SU-DHL-6 (cell line): ENCODE results near the gene CR2.

Experiments used
- H2AFZ ChIP-seq: fragments of 200-600 bp; sonication (generic); 2 replicates; pipeline ENCODE4 v1.6.1; 2014; ENCODE audit warnings: low read depth, mild to moderate bottlenecking, moderate library complexity, mixed read lengths, antibody characterized with exemption, low read length; ENCODE audit not compliant: severe bottlenecking
- H3F3A ChIP-seq: fragments of 200-600 bp; shearing (Covaris generic); 2 replicates; pipeline ENCODE4 v1.6.0; 2016; ENCODE audit warnings: antibody characterized with exemption, mild to moderate bottlenecking; ENCODE audit not compliant: insufficient read depth
- H3K27ac ChIP-seq: fragments of 200-600 bp; sonication (generic); 2 replicates; pipeline ENCODE4 v1.5.1; 2016; ENCODE audit warnings: low read depth, mild to moderate bottlenecking, low read length, moderate library complexity, mixed read lengths
- H3K27me3 ChIP-seq: fragments of 200-600 bp; sonication (generic), shearing (Covaris generic); 2 replicates; pipeline ENCODE4 v1.6.0; 2014; ENCODE audit warnings: mild to moderate bottlenecking, low read length
- H3K36me3 ChIP-seq: fragments of 200-600 bp; sonication (generic); 2 replicates; pipeline ENCODE4 v1.6.1; 2014; ENCODE audit warnings: mild to moderate bottlenecking, low read length, mixed read lengths
- H3K4me2 ChIP-seq: fragments of 300-600, 200-600 bp; shearing (Covaris generic), sonication (generic); 2 replicates; pipeline ENCODE4 v1.6.0; 2014; ENCODE audit warnings: low read length, low read depth, mild to moderate bottlenecking; ENCODE audit not compliant: poor library complexity, severe bottlenecking
- H3K4me3 ChIP-seq: fragments of 200-600 bp; sonication (generic); 2 replicates; pipeline ENCODE4 v1.5.1; 2014; ENCODE audit warnings: antibody characterized with exemption, low read length, mild to moderate bottlenecking, mixed read lengths; ENCODE audit not compliant: insufficient read depth, poor library complexity, severe bottlenecking
- H3K79me2 ChIP-seq: fragments of 200-600 bp; sonication (generic); 2 replicates; pipeline ENCODE4 v1.6.1; 2014; ENCODE audit warnings: mild to moderate bottlenecking, low read length, moderate library complexity; ENCODE audit not compliant: insufficient read depth
- H3K9ac ChIP-seq: fragments of 200-600 bp; sonication (generic); 2 replicates; pipeline ENCODE4 v1.7.0; 2014; ENCODE audit warnings: mild to moderate bottlenecking, low read length
- H3K9me2 ChIP-seq: fragments of 200-600 bp; sonication (generic); replicated peaks from 2 replicates; pipeline ENCODE4 v1.6.1; 2014; ENCODE audit warnings: low read length; ENCODE audit not compliant: insufficient read depth
- H3K9me3 ChIP-seq: fragments of 200-600 bp; sonication (generic); 2 replicates; pipeline ENCODE4 v1.6.1; 2014; ENCODE audit warnings: low read length, mixed read lengths; ENCODE audit not compliant: insufficient read depth
- H4K20me1 ChIP-seq: fragments of 200-600 bp; sonication (generic); 2 replicates; pipeline ENCODE4 v1.6.1; 2014; ENCODE audit warnings: low read depth, mild to moderate bottlenecking, antibody characterized with exemption, low read length, moderate library complexity, mixed read lengths
- EZH2phosphoT487 ChIP-seq: fragments of 200-600 bp; sonication (generic), shearing (Covaris generic); conservative IDR thresholded peaks from 2 replicates; pipeline ENCODE4 v1.6.1; 2018; ENCODE audit warnings: mild to moderate bottlenecking, antibody characterized with exemption, low read length, moderate library complexity, mixed read lengths
- TF ChIP-seq, protein P1 (sequence below): fragments of 200-600 bp; sonication (generic); IDR thresholded peaks from one replicate; pipeline ENCODE4 v1.5.1; 2017; ENCODE audit warnings: antibody characterized with exemption, mild to moderate bottlenecking, low read length, moderate library complexity; ENCODE audit not compliant: insufficient read depth, poor library complexity, severe bottlenecking

CR2 gene

DNA sequence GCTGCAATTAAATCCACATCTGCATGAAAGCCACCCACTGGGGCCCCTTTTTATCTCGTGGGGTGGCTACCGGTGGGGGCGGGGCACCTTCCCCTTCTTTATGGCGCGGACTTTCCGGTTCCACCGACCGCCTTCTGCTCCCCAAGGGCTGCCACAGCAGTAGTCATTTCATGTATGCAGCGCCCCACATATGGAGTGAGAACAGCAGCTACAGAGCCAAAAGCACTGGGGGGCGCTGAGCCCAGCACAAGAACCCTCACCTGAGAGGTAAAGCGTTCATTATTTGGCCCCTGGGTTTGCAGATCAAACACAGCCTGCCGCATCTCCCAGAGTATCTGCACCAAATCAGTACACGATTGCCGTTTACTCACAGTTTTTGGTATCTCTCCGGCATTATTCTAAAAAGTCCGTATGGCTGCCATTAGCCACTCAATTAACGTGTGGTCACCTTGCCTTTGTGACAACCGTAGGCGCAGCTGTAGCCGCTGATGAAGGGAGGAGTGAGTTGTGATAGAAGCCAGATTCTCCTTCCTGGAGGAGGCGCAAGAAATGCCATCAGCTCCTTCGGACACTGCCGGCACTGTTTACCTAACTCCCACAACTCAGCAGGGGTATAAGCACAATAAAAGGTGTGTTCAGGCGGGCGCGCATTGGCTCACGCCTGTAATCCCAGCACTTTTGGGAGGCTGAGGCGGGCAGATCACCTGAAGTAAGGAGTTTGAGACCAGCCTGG is 30.4 kb upstream of the CR2 start:
- no peaks in the 10 kb centered on the region for H3K27me3 ChIP-seq
- H3K9me2 ChIP-seq = no peaks in the 10 kb centered on the region
- no peaks in the 10 kb centered on the region for H3K36me3 ChIP-seq
- H3K4me3 ChIP-seq = no peak overlapping the region
- no peak for TF ChIP-seq EZH2phosphoT487
- TF ChIP-seq, protein P1, sequence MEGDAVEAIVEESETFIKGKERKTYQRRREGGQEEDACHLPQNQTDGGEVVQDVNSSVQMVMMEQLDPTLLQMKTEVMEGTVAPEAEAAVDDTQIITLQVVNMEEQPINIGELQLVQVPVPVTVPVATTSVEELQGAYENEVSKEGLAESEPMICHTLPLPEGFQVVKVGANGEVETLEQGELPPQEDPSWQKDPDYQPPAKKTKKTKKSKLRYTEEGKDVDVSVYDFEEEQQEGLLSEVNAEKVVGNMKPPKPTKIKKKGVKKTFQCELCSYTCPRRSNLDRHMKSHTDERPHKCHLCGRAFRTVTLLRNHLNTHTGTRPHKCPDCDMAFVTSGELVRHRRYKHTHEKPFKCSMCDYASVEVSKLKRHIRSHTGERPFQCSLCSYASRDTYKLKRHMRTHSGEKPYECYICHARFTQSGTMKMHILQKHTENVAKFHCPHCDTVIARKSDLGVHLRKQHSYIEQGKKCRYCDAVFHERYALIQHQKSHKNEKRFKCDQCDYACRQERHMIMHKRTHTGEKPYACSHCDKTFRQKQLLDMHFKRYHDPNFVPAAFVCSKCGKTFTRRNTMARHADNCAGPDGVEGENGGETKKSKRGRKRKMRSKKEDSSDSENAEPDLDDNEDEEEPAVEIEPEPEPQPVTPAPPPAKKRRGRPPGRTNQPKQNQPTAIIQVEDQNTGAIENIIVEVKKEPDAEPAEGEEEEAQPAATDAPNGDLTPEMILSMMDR = no peak
- H3K27ac ChIP-seq = no peak overlapping the region
- H3K9me3 ChIP-seq = no peaks in the 10 kb centered on the region
- H3K4me2 ChIP-seq = no peak overlapping the region
- no peaks in the 10 kb centered on the region for H3F3A ChIP-seq
- no peaks in the 10 kb centered on the region for H4K20me1 ChIP-seq
- H2AFZ ChIP-seq = no peak overlapping the region
- no peak overlapping the region for H3K9ac ChIP-seq
- H3K79me2 ChIP-seq = no peaks in the 10 kb centered on the region

DNA sequence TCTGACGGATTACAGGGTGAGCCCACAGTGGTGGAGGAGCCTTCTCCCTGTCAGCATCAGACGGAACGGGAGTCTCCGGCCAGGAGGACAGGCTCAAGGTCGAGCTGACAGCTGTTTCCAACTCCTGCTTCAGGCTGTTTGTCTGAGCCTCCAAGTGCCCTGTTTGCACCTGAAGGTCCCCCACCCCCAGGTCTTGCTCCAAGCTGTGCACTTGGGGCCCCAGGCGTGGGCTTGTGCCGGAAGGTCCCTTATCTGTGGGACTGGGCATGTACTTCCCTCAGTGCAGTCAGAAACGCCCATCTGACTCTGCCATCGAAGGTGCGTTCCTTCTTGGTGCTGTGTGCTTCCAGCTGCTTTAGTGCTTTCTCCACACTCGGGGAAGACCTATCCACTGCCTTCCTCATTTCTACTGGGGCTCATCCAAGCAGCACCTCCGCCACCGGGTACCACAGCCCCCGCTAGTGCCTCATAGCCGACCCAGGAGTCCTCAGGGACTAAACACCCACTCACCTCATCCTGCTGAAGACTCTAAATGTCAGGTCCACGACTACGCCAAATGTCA is 29.5 kb upstream of the CR2 start:
- Histone ChIP-seq H3K36me3 (no peaks in the 10 kb centered on the region), H3K4me2 (no peak overlapping the region), H2AFZ (no peak overlapping the region), H3K4me3 (no peak overlapping the region), H3K27ac (no peak overlapping the region), H3K9me2 (no peaks in the 10 kb centered on the region), H3F3A (no peaks in the 10 kb centered on the region), H3K9me3 (no peaks in the 10 kb centered on the region), H3K27me3 (no peaks in the 10 kb centered on the region), H4K20me1 (no peaks in the 10 kb centered on the region), H3K9ac (no peak overlapping the region), H3K79me2 (no peaks in the 10 kb centered on the region)
- TF ChIP-seq EZH2phosphoT487 = no peak
- TF ChIP-seq, protein P1 = no peak

DNA sequence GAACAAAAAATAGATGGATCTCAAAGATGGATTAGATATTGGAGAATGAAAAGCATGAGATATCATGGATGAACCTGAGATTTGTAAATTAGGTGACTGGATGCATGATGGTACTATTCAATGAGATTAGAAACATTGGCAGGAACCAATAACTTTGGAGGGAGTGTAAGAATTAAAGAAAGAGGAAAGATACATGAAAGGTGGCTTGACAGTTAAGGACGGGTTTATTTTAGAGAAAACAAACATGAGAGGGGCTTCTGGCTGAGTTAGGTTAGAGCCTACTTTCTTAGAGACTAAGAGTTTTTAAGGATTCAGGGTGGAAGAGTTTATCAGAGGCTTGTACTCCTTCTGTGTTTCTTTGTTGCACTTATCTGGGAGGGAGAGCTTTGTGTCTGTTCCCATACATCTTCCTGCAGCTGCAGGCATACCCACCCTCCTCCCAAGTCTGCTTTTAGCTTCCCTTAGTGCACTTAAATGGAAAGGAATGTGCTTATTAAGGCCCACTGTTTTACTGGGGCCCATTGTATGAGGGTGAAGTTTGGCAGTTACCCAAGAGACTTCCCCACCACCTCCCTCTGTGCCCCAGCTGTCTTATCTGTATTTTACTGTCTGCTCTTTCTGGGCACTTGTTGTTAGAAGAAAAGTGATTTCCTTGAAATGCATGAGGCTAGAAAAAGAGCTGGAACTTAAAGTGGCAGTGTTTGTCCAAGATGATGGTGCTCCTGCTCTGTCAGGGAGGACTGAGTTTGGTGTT is 26.1 kb upstream of the CR2 start:
- H3K27me3 ChIP-seq = no peaks in the 10 kb centered on the region
- no peak overlapping the region for H3K4me2 ChIP-seq
- no peak overlapping the region for H3K9ac ChIP-seq
- no peaks in the 10 kb centered on the region for H3K9me3 ChIP-seq
- no peak for TF ChIP-seq EZH2phosphoT487
- TF ChIP-seq, protein P1 = no peak
- H3K36me3 ChIP-seq = no peaks in the 10 kb centered on the region
- H4K20me1 ChIP-seq = no peaks in the 10 kb centered on the region
- H3K27ac ChIP-seq = no peak overlapping the region
- no peak overlapping the region for H3K4me3 ChIP-seq
- no peak overlapping the region for H2AFZ ChIP-seq
- no peaks in the 10 kb centered on the region for H3K9me2 ChIP-seq
- H3K79me2 ChIP-seq = no peaks in the 10 kb centered on the region
- no peaks in the 10 kb centered on the region for H3F3A ChIP-seq
